ENCODE measurements around the gene JDP2.

JDP2 gene

DNA sequence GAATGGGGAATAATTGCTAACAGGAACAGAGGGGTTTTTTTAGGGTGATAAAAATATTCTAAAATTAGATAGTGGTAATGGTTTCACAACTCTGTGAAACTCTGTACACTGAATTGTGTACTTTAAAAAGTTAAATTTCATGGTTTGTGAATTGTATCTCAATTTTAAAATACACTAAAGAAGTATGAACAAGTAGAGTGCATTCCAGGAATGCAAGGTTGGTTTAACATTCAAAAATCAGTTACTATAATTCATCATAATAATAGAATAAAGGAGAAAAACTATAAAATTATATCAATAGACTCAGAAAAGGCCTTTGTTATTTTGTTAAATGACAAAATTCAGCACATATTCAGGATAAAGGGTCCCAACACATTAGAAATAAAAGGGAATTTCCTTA is 83.4 kb downstream of the JDP2 start:
- DNase-seq, result no peak
- peak overlapping the region; percentile 76 for H3K27ac Mint-ChIP-seq
- H3K4me3 Mint-ChIP-seq, result no peak overlapping the region
- H3K4me1 Mint-ChIP-seq (ENCODE audit: low read depth), result peaks cover 56% of the 10 kb centered on the region
- H3K36me3 Mint-ChIP-seq (ENCODE audit: low read depth), result peaks cover 13% of the 10 kb centered on the region
- H3K27me3 Mint-ChIP-seq, result no peaks in the 10 kb centered on the region
- peaks cover 24% of the 10 kb centered on the region for H3K9me3 Mint-ChIP-seq

DNA sequence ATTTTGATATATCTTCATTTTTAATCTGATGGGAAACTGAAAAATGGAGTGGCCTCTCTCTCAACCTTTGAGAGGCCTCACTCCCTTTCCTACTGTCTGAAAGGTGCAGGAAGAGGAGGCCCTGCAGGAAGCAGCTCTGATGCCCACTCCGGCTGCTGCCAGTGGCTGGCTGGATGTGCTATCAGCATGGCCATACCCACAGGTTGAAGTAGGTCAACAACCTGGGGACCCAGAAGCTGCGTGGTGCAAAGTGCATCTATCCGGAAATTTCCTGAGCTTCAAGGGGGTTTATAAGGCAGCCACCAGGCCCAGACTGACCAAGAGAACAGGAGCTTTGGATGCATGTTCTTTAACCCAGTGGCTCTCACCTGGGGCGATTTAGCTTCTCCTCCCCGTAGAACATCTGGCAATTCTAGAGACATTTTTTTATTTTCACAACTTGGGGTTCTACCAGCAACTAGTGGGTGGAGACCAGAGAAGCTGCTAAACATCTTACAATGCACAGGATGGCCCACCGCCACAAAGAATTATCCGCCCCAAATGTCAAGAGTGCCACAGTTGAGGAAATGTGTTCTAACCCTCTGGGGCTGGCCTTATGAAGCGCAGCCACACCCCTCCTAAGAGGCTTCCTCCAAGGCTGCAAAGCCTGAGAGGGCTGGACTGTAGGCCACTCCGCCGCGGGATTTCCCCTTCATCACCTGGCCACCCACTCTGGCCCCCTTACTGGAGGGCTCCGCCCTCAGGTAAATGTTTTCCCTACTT is 86.3 kb downstream of the JDP2 start:
- Mint-ChIP-seq H3K27ac (peak overlapping the region; percentile 37), H3K36me3 (ENCODE audit: low read depth) (peaks cover 13% of the 10 kb centered on the region), H3K9me3 (peaks cover 21% of the 10 kb centered on the region), H3K4me3 (peak overlapping the region; percentile 70), H3K4me1 (ENCODE audit: low read depth) (peaks cover 69% of the 10 kb centered on the region), H3K27me3 (no peaks in the 10 kb centered on the region)
- no peak for DNase-seq

DNA sequence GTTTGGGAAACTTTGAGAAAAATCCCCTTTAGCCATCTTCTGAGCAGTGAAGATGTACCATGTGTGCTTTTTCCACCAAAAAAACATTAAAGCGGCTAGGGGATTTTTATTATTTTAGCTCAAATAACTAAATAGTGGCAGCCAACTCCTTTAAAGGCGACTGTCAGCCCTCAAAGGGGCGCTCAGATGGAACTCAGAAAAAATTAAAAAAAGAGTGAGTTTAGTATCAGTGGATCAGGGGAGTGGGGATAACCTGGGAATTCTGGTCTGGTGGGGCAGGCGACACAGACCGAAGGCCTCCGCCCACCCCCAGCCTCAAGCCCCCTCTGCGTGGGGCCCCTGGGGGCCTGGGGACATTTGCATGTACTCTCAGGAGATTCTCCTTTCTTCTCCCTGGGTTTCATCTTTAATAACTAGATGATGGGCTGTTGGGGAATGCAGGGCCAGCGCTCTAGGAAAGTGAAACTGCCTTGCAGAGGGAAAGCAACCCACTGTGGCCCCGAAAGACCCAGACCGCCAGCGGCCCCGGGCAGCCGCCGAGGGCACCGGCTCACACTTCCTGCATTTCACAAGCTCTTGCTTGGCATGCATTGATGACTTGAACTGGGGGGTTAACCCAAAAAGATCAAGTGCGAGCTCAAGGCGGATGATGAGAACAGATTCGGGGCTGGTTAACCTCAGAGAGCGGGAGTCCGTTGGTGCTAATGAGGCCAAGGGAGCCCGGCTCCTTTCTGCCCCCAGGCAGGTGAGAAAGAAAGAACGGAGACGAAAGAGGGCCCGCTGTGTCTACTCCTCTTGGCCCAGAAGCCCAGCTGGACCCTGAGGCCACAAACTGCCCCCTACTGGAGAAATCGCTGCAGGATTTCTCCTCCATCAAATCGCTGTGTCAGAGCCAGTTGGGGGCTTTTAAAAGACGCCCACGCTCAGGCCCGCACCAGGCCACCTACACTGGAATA is 87.1 kb downstream of the JDP2 start:
- peak overlapping the region; percentile 92 for H3K27ac Mint-ChIP-seq
- peaks cover 13% of the 10 kb centered on the region for H3K36me3 Mint-ChIP-seq (ENCODE audit: low read depth)
- peak; percentile 67 for DNase-seq
- peak overlapping the region; percentile 70 for H3K4me3 Mint-ChIP-seq
- H3K4me1 Mint-ChIP-seq (ENCODE audit: low read depth), result peaks cover 71% of the 10 kb centered on the region
- peaks cover 19% of the 10 kb centered on the region for H3K9me3 Mint-ChIP-seq
- no peaks in the 10 kb centered on the region for H3K27me3 Mint-ChIP-seq

DNA sequence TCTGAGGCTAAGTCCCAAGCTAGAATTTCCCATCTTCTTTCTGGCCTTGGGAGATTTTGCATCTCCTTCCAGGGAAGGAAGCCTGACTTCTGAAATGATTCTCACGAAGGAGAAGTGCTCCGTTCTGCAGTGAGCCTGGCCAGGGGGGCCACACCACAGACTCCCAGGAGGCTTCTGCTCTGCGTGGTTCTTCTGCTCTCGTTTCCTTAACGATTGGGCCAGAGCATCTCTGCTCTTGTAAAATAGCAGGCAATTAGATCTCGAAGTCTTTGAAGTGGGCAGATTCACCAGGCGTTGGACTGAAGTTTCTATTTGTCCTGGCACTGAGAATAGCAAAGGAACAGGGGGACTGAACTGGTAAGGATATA is 87.8 kb downstream of the JDP2 start:
- Mint-ChIP-seq H3K4me3 (peak overlapping the region; percentile 70), H3K27ac (peak overlapping the region; percentile 22), H3K27me3 (no peaks in the 10 kb centered on the region), H3K4me1 (ENCODE audit: low read depth) (peaks cover 72% of the 10 kb centered on the region), H3K9me3 (peaks cover 15% of the 10 kb centered on the region), H3K36me3 (ENCODE audit: low read depth) (peaks cover 13% of the 10 kb centered on the region)
- no peak for DNase-seq

DNA sequence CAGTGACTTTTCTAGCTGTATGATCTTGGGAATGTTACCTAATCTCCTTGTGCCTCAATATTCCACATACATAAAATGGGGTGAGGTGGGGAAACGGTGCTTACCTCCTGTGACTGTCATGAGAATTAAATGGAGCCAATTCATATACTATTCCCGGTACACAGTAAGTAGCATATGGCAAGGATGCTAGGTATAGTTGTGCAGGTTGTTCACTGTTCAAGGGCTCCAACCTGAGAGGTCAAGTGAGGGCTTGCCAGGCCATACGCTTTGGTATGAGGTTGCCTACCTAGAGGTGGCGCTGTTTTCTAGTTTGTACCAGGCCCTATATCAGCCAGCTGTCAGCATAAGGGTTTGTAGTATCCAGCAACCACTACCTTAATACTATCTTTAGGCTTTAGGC is 90.8 kb downstream of the JDP2 start:
- Mint-ChIP-seq H3K36me3 (ENCODE audit: low read depth) (peaks cover 16% of the 10 kb centered on the region), H3K4me3 (no peak overlapping the region), H3K4me1 (ENCODE audit: low read depth) (peaks cover 76% of the 10 kb centered on the region), H3K27me3 (no peaks in the 10 kb centered on the region), H3K27ac (no peak overlapping the region), H3K9me3 (no peaks in the 10 kb centered on the region)
- DNase-seq, result no peak

DNA sequence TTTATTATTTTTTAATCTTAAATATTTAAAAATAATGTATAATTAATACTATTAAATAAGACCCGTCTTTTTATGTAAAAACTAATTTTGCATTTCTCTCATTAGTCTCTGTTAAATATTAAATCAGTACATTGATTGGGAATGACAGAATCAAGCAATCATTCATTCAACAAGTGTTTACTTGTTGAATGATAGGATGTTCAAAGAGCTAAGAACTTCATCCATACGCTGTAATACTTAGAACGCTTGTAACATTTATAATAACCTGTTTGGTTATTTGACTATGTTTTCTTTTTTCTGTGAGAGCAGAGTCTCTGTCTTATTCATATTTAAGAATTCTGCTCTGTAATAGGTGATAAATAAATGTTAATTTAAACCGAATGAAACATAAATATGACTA is 91.6 kb downstream of the JDP2 start:
- Mint-ChIP-seq H3K36me3 (ENCODE audit: low read depth) (peaks cover 24% of the 10 kb centered on the region), H3K4me3 (no peak overlapping the region), H3K4me1 (ENCODE audit: low read depth) (peaks cover 76% of the 10 kb centered on the region), H3K9me3 (no peaks in the 10 kb centered on the region), H3K27me3 (no peaks in the 10 kb centered on the region), H3K27ac (no peak overlapping the region)
- DNase-seq, result no peak

DNA sequence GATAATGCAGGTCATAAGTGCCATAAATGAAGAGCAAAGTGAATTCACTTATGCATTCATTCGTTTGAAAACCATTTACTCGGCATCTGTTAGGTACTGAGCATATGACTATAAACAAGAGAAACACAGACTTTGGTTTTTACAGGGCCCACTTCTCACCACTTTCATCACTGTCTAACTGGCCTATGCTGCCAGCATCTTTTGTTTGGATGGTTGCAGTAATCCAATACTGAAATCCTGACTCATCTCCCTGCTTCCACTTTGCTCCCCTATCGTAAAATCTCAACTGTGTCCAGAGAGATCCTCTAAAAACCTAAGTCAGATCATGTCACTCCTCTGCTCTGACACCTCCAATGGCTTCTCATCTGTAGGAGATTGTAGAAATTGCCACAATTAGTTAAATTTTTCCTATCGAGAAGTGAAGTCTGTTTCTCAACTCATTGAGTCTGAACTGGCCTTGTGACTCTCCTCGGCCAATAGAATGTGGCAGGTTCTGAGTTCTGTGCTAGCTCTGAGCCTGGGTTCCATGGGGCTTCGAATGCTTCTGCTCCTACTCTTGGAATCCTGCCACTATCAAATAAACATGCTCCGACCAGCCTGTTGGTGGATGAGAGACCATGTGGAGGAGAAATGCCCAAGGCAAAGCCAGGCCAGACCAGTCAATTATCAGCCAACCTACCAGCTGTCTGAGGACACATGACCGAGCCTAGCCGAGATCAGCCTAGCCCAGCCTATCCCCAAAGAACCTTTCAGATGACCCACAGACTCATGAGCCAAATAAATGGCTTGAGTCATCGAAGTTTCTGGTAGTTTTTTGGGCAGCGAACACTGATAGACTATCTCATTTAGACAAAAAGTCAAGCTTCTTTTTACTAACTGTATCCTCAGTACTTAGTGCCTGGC is 92.3 kb downstream of the JDP2 start:
- H3K27me3 Mint-ChIP-seq, result no peaks in the 10 kb centered on the region
- peaks cover 31% of the 10 kb centered on the region for H3K36me3 Mint-ChIP-seq (ENCODE audit: low read depth)
- no peak for DNase-seq
- H3K4me1 Mint-ChIP-seq (ENCODE audit: low read depth), result peaks cover 77% of the 10 kb centered on the region
- peak overlapping the region; percentile 100 for H3K27ac Mint-ChIP-seq
- peak overlapping the region; percentile 7 for H3K4me3 Mint-ChIP-seq
- no peaks in the 10 kb centered on the region for H3K9me3 Mint-ChIP-seq

DNA sequence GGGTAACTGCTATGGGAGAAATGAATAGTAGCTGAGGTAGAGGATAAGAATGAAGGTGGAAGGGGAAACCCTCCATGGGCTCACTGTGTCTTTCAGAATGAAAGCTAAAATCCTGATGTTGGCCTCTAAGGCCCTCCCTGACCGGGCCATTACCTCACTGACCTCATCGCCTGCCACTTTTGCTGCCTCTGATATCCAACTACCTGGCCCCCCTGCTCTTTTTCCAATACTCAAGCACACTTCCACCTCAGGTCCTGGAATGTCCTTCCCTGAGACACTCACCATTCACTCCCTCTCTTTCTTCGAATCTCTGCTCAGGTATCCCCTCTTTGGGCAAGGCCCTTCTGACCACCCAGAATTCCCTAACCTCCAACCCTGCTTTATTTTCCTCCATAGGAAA is 93.0 kb downstream of the JDP2 start:
- Mint-ChIP-seq H3K27ac (peak overlapping the region; percentile 100), H3K4me1 (ENCODE audit: low read depth) (peaks cover 77% of the 10 kb centered on the region), H3K27me3 (no peaks in the 10 kb centered on the region), H3K36me3 (ENCODE audit: low read depth) (peaks cover 39% of the 10 kb centered on the region), H3K9me3 (no peaks in the 10 kb centered on the region), H3K4me3 (peak overlapping the region; percentile 100)
- no peak for DNase-seq

DNA sequence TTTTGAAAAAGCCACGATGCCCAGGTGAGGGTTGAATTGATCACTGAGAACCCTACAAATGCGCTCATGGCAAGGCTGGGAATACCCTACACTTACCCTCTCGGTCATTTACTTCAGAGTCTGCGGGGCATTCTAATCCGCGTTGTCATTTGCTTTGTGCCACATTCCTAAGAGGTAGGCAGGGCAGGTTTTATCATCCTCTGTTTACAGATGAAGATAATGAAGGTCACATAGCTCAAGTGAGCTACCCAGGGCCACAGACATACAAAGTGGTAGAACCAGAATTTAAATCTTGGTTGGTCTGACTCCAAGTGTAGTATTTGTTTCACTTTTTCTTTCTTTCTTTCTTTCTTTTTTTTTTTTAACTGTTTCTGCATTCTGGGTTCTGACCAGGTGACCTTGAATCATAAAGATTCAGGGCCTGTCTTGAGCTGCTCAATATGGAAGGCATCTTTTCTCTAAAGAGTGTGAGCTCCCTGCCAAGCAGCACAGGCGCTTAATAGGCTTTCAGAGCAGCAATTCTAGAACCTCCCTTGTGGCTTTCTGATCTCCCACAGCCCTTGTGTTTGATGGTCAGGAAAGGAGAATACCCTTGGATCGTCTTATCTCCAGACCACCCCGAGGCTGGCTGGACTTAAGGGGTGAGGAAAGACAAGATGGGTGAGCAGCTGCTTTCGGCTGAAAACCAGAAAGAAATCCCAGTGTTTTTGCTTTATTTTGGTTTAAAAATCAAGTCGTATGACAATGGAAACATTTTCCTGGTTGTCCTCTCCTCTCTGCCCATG is 93.8 kb downstream of the JDP2 start:
- Mint-ChIP-seq H3K4me3 (peak overlapping the region; percentile 100), H3K4me1 (ENCODE audit: low read depth) (peaks cover 77% of the 10 kb centered on the region), H3K36me3 (ENCODE audit: low read depth) (peaks cover 46% of the 10 kb centered on the region), H3K27ac (peak overlapping the region; percentile 100), H3K27me3 (no peaks in the 10 kb centered on the region), H3K9me3 (no peaks in the 10 kb centered on the region)
- peak; percentile 59 for DNase-seq

DNA sequence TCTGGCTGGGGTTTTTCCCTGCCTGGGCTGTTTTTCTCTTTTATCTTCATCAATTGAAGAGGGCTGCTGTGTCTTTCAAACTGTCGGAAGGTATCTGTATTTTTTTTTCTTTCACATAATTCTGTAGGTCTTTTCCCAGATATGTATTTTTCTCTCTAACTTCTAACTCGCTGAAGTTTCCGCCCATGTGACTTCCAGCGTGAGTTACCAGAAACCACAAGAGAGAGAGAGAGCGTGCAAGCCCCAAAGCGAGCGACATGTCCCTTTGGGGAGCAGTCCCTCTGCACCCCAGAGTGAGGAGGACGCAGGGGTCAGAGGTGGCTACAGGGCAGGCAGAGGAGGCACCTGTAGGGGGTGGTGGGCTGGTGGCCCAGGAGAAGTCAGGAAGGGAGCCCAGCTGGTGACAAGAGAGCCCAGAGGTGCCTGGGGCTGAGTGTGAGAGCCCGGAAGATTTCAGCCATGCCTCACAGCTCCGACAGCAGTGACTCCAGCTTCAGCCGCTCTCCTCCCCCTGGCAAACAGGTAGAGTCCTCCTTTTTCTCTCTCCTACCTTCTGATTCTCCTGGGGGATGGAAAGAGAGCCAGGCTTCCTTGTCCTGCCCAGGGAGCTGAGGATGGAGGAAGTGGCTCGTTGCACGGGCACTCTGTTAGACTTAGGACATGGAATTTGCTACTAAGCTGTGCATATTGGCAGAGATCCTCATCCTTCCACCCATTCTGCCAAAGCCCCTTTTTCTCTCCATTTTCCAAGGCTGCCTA is 94.6 kb downstream of the JDP2 start, which contains the start of gene BATF:
Gene BATF (plus strand): TSS at position 246 of the 759 bp plus-strand sequence. CDS start 214 bp downstream, at position 460.
- peak; percentile 85 for DNase-seq
- H3K4me1 Mint-ChIP-seq (ENCODE audit: low read depth), result peaks cover 76% of the 10 kb centered on the region
- H3K9me3 Mint-ChIP-seq, result no peaks in the 10 kb centered on the region
- no peaks in the 10 kb centered on the region for H3K27me3 Mint-ChIP-seq
- H3K4me3 Mint-ChIP-seq, result peak within 1 kb of the TSS; percentile 100
- H3K27ac Mint-ChIP-seq, result peak within 1 kb of the TSS; percentile 100
- H3K36me3 Mint-ChIP-seq (ENCODE audit: low read depth), result peaks cover 53% of the 10 kb centered on the region

DNA sequence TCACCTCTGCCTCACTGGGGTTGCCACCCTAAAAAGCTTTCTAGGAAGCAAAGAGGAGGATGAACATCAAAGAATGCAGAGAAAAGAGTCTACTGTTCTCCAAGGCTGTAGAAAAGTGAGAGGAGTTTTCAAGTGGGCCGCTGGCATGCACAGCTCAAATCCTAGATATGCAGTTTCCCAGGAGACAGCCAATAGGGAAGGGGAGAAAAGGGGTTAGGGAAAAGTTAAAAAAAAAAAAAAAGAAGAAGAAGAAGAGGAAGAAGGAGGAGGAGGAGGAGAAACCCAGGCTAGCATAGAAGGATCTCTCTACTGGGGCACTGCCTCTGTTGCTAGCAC is 95.1 kb downstream of the JDP2 start:
- H3K27me3 Mint-ChIP-seq, result no peaks in the 10 kb centered on the region
- peaks cover 81% of the 10 kb centered on the region for H3K4me1 Mint-ChIP-seq (ENCODE audit: low read depth)
- no peaks in the 10 kb centered on the region for H3K9me3 Mint-ChIP-seq
- H3K27ac Mint-ChIP-seq, result peak overlapping the region; percentile 100
- H3K36me3 Mint-ChIP-seq (ENCODE audit: low read depth), result peaks cover 58% of the 10 kb centered on the region
- DNase-seq, result no peak
- H3K4me3 Mint-ChIP-seq, result peak overlapping the region; percentile 100

Measured in activated T-cell treated with anti-CD3 and anti-CD28 coated beads, Interleukin-2, amount 50 U/mL, for 24 hours (primary cell).